Left ventricle myocardium superior (tissue), 1 donor: ENCODE data around the gene LCP1. TPM values are rescaled to one million over a fixed set of nuclear protein-coding genes. Genes with fewer than 3 reads are reported as not detected.

ENCODE experiments used
- ATAC-seq: fragments of 200-7000 bp; cut with Tn5 transposase; one replicate; pipeline ENCODE4 v1.9.1; 2020; ENCODE audit warnings: mild to moderate bottlenecking, moderate library complexity
- DNase-seq: peaks from one replicate; pipeline ENCODE4 v3.0.0-alpha.2; 2020
- intact Hi-C: fragments of 100-400 bp; cut with micrococcal nuclease; formaldehyde crosslinking; loops from one replicate; pipeline ENCODE4 v1.11.0; 2022
- total RNA-seq: library from RNA; stranded (reverse); fragmentation: NEBNext Ultra II Directional; extraction: Animal tissue kit (Norgen Biotek cat#: 25700); gene quantifications from one replicate; pipeline ENCODE4 v1.2.1, GENCODE V29; 2021
- donor health status: DM: no; HTN: yes; CAD: no; lungs with severe emphysema.

LCP1 gene
- total RNA-seq, 1 donor from 2014 or later = 22.9 TPM

DNA sequence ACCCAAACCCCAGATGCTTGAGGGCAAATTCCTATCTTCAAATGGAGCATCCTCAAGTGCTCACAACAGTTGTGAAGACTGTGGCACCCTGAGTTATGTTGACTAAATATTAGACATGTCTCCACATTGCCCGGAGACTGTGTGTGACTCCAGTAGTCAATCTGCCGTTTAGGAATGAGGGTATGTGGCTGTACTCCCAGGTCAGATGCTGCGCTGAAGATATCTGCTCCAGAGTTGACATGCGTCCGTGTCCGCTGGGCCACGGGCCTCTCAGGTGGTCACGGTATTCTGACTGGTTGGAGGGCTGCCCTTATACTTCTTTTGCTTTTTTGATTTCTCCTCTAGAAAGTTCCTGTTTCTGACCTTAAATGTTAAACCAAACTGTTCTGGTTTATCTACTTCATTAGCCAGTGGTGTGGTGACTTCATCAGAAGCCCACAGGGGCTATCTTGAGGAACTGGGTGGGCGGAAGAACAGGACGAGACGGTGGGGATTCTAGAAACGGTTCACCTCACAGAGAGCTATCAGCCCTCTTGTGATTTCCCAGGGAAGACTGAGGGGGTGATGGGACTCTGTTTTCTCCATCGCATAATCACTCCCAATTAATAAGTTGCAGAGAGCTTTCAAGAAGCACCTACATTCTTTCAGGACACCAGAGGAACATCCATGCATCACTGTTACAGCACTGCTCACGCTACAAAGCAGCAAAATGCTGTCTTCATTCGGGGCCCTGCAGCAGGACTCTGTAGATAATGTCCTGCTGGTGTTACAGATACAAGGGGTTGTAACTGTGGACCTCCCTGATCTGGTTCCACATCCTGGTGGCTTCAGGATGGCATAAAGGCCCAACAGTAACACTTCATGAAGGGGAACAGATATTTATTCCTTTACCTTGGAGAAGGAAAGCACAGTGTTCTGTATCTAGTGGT is 1.3 kb upstream of the LCP1 start:
- ATAC-seq = no peak
- no peak for DNase-seq
- intact Hi-C loops = no loop called here

DNA sequence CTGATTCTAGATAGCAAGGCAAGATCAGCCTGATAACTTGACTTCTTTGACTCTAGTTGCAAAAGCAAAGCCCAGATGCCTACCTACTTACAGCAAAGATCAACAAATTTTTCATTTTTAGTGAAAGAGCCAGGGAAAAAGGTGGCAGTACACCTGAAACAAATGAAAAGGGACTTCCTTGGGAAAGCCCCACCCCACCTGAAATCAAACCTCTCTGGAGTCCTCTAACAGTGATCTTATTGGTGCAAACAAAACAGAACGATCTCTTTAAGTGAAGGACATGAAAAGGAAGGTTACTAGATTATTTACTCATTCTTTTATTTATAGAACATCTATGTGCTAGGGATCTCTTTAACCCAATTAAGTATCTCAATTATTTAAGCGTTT is 507 bp upstream of the LCP1 start:
- intact Hi-C loops = no loop called here
- ATAC-seq (no peak), DNase-seq (no peak)

DNA sequence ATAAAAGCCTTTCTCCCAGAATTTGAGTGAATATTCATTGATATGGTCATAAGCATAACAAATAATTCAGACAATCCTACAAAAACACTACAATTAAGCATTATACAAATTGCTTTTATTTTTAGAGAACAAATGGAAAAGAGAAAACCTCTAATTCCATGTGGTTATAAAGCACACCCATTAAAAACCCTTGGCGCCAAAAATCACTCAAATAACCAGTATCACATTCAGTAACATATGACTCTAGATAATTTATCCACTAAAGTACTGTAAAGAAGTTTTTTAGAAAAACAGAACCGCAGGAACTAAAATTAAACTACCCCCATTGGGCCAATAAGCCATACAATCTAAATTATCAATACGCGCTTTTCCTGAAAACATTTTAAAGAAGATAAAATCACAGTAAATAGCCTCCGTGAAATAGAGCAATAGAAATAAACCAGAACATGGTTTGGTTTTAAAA is 569 bp downstream of the LCP1 start:
- no peak for ATAC-seq
- intact Hi-C loops = no loop called here
- DNase-seq = no peak

DNA sequence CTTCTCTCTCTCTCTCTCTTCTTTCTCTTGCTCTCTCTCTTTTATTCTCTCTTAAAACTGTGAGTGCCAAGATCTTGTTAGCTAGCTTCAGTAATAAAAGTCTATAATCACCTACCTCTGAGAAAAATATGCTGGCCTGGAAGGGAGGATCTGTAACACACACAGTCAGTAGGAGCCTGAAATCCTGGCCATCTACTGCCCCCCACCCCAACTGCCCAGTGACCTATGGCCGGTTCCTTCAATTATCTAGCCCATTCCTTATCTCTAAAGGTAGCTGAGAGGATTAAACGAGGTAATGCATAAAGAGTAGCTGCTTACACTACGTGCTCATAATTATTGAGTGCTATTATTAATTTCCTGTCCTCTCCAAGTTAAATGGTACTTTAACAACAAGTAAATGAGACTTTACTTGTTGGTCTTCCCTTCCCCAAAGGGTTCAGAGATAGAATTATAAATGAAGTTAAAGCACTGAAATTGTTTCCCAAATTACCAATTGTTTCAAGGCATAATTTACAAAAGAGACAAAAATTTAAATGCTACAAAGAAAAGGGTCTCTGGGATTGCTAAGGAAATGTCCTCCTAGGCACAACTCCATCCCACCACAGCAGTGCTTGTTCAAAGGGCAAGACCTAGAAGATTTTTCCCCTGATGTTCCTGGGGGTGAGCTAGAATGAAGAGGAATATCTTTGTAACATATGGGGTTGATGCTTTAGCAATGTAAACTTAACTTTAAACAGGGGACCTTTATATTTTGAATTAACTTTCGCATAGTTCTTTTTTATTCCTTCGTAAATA is 1.8 kb downstream of the LCP1 start:
- ATAC-seq (no peak), DNase-seq (no peak)
- intact Hi-C loops = no loop called here

DNA sequence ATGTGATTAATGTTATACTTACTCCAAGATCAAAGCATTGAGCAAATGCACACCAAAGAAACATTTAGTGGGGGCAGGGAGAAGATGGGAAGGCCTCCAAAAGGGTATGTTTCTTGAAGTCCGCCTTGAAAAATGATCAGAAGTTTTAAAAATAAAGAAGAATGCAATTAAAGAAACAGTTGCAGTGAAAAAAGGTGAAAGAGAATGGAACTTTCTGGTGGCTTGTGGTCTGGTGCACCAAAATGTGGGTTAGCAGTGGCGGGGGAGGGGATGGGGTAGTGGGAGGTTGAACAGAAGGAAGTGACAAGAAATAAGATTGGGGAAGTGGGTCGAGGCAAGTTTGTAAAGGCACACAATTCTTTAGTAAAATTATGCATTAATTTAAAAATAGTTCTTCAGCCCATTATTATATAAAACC is 2.5 kb downstream of the LCP1 start:
- DNase-seq (peak; percentile 57), ATAC-seq (no peak)
- intact Hi-C loops = no loop called here

DNA sequence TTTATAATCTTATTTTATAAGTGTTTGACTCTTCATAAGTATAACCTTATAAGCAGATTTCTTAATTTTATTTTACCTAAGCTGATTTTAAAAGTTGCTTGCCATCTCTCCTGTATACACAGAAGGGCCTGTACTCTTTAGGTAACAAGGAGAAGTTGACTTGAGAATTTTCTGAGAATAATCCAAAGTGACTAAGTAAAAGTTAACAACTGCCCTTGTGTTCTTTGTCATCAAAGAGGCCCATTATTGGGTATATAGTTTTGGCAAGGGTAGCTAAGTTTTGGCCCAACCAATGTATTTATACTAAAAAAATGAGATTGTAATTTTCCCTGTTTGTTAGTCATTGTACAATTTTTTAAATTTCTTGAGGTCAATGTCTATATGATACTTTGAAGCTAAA is 3.2 kb downstream of the LCP1 start:
- intact Hi-C loops = no loop called here
- DNase-seq (no peak), ATAC-seq (no peak)

DNA sequence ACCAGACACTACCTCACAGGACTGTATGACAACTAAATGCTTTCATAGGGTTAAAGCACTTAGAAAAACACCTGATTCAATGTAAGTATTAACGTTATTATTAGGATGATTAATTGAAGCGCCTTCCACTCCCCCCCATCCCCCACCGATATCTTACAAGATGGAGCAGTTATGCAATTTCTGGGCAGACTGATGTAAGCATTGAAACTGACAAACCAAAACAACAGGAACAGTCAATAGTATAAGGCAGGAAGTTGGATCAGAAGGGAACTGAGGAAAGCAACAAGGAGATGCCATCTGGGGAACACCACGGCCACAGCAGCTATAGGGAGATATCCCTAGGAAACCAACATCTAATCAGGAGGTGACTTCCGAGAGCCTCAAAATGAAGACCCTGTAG is 3.8 kb downstream of the LCP1 start:
- intact Hi-C loops = no loop called here
- no peak for DNase-seq
- peak; percentile 55 for ATAC-seq

DNA sequence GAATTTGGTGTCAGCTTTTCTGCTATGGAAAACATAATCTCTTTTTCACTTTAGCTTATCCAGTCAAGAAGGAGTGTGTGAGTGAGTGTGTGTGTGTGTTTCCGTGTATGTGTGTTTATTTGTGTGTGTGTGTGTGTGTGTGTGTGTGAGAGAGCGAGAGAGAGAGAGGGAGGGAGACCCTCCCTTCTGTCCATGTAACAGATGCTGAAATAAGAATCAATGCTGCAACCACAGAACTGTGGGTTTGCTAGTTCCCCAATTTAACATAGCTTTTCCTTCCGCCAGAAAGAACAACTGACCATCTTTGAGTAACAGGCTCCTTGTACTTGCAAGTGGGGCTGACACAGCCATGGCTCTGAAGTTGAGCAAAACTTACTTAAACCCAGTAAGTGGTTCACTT is 5.2 kb downstream of the LCP1 start:
- intact Hi-C loops = no loop called here
- no peak for DNase-seq
- peak; percentile 71 for ATAC-seq

DNA sequence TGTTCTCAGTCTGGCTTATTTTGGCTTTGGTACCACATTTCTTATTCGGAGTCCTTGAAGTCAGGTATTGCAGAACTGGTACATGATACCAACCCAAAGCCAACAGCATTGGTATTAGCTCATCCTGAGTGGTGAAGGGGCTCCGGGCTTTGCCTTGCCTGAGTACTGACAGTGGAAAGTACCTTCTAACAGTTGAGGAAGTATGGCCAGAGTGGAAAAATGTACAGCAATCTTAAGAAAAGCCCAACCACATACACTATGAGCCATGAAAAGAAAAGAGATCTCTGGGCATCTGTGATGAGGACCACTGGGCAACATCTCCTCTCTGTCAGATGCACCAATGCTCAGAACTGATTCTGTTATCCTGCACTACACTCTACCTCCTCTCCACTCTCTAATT is 8.3 kb downstream of the LCP1 start:
- no peak for DNase-seq
- intact Hi-C loops = no loop called here
- no peak for ATAC-seq

DNA sequence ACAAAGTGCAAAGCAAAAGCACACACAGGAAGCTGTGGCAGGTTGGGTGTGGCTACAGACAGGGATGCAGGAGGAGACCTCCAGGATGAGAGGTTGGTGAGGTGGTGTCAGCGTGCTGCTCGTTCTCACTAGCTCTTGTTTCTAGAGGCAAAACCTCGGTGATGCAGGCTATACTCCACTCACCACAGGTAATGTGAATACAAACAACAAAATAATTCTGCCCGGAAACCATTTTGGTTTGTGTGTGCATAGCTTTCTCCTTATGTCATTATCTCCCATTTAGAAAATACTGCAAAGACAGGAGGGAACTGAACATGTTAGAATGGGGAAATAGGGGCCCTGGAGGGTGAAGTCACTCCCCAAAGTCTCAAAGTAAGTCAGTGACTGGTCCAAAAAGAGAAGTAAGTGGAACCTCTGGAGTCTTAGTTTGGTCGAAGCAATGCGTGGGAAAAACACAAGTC is 9.4 kb downstream of the LCP1 start:
- DNase-seq (no peak), ATAC-seq (peak; percentile 34)
- intact Hi-C loops = no loop called here

DNA sequence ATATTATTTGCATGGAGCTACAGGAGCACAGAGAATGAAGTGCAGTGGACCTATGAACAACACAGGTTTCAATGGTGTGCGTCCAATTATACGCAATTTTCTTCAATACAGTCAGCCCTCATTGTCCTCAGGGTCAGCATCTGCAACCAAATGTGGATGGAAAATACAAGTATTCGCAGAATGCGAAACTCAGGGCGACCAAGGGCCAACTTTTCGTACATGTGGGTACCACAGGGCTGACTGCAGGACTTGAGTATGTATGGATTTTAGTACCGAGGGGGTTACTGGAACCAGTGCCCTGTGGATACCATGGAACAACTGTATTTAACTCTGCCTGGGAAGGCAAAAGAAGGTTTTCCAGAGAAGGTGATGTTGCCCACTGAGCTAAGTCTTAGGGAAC is 10.2 kb downstream of the LCP1 start:
- ATAC-seq = no peak
- intact Hi-C loops = no loop called here
- no peak for DNase-seq

DNA sequence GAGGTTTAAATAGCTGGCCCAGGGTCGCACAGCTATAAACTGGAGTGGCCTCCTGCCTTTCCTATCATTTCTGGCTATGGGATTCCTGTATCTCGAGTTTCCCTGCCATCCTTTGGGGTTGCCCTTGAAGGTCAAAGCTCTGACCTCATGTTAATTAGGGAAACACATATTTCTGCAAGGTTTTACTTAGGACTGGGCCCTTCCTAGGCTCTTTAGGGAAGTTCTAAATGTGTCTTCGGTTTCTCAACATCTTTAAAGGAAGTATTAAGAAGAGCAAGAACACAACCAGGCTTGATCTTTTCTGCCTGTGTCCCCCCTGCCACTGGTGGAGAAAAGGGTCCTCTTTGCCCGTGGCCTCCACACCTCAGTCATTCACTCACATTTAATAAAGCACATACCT is 10.8 kb downstream of the LCP1 start:
- intact Hi-C loops = no loop called here
- peak; percentile 63 for ATAC-seq
- no peak for DNase-seq

DNA sequence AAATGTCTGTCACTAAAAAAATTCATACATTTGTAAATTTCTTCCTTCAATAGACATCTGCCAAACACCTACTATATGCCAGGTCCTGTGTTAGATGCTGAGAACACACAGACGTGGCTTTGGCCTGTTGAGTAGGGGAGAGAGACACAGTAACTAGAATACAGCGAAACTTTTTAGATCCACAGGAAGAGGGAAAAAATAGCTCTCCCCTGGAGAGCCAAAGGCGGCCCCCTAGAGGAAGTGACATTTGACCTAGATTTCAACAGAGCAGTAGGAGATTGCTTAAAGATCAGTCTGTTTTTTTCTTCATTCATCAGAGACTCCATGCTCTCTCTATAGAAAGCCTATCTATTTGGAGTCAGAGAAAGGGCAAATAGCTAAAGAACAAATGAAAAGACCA is 11.3 kb downstream of the LCP1 start:
- peak; percentile 71 for ATAC-seq
- intact Hi-C loops = no loop called here
- no peak for DNase-seq

DNA sequence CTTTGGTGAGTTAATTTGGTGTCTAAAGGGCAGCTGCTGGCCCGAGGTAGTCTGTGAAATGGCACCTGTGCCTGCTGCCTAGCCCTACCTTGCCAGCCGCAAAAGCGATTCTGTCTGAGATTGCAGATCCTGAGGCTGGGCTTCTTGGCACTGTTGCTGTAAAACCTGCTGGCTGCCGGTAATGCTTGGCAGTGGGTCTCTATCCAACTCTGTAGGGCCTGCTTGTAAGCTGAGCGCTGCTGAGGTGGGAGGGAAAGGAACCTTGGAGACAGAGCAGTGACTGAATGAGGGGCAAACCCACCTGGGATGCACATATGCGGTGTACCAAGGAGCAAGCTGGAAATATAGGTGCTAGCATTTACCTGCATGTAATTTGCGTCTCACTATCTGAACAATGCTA is 11.7 kb downstream of the LCP1 start:
- no peak for ATAC-seq
- no peak for DNase-seq
- intact Hi-C loops = no loop called here

DNA sequence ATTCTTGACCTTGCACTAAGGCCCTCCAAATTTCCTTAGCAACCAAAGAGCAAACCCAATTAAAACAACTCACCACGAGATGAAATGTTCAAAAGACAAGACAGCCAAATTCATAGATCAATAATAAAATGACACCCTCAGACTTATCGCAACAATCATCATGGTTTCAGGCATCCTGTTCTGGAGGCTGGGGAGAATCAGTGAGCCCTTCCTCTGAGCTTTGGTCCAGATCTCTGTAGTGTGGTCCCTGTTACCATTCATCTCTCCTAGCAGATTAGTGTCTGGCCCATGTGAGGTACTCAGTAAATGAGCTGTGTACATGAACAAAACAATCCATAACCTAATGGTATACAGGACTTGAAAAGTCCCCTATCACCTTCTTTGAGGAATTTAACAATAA is 12.2 kb downstream of the LCP1 start:
- DNase-seq (no peak), ATAC-seq (no peak)
- intact Hi-C loops = no loop called here

DNA sequence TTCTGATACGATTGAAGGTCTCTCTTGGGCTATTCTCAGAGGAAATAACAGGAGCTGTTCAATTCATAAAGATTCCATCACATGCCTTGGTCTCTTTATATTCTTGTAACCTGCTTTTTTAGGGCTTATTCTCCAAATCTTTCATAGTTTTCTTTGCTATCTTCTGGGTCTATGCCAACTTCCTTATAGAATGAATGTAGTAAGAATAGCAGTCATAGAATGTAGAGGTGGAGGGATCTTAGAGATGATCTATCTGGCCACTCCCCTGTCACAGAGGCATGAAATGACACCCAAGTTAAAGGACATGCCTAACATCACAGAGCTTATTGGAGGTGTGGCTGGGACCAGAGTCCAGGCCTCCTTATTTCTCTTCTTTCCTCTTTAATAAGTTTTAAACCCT is 13.2 kb downstream of the LCP1 start:
- ATAC-seq (no peak), DNase-seq (no peak)
- intact Hi-C loops = no loop called here

DNA sequence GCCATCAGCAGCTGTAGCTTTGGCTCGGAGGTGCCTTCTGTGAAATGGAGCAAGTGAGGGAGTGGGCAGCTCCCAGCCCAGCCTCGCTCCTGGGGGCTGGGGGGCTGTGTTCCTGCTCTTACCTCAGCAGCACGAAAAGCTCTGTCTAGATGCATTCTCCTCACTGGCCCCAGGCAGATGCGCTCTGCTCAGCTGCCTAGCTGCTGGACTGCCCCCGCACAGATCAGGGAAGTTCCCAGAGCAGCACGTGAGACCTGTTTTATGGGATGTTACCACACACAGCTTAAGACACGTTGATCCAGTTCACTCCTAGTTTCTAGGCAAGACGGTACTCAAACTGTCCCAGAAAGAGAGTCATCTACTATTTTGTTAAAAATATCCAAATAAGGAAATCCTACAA is 13.6 kb downstream of the LCP1 start:
- ATAC-seq (peak; percentile 64), DNase-seq (no peak)
- intact Hi-C loops = no loop called here

DNA sequence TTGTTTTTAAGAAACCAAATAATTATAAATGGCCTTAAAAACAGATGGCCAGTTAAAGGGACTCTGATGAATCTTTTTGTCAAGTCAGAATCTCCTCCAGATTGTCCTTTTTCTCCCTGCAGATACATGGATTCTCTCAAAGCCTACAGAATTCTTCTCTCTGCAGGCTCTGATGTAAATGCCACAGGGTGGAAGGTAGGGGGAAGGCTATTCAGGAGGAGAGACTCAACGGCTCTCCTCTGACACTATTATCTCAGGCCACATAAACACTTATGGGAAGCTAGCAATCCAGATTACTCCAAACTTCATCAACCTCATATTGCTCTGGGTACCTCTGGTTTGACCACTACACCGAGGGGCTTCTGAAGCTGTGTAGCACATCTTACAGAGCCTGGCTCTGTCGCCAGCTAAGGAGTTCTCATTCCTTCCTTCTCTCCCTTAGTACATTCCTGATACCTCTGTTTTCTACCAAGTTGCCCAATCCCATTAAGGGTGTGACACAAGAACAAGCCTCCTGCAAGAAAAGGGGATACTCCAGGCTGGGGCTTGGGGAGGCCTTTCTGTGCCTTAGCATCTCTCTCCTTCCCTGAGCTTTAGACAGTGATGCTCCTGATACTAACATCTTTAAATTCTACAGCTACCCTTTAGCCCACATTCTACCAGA is 14.9 kb downstream of the LCP1 start:
- intact Hi-C loops = no loop called here
- ATAC-seq (no peak), DNase-seq (no peak)

DNA sequence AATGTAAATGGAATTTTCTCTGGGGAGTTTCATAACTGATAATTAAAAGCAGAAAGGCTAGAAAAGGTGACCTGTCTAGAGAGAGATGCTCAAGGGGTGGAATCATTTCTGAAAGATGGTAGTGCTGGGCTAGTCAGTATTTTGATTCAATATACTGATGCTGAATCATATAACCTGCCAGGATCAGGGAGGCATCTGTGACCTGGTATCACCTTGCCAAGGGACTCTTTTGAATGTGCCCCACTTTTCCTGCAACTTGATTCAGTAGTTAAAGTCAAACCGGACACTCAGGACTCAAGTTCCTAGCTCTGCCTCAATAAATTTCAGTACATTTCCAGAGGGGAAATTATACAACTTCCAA is 15.8 kb downstream of the LCP1 start:
- ATAC-seq = no peak

More for the DNA sequence above, 15.8 kb downstream of the LCP1 start:
- no peak for DNase-seq
- intact Hi-C loops = no loop called here
